Muscle layer of duodenum (tissue), 2 donors: ENCODE data around the gene PGAP3.

Experiments
- H3K27ac ChIP-seq: one replicate; pipeline ENCODE4 v1.7.0; 2013; ENCODE audit warnings: mild to moderate bottlenecking, low read length
- H3K27me3 ChIP-seq: one replicate; pipeline ENCODE4 v1.7.0; 2013; ENCODE audit warnings: low read depth, mild to moderate bottlenecking, control low read depth, low read length
- H3K36me3 ChIP-seq, 2 donors: one replicate each; pipeline ENCODE4 v1.7.0; 2013; ENCODE audit warnings: low read length in 2 of 2, control low read depth in 1 of 2, mild to moderate bottlenecking in 1 of 2; ENCODE audit not compliant: insufficient read depth in 2 of 2, control insufficient read depth in 1 of 2
- H3K4me1 ChIP-seq, 2 donors: one replicate each; pipeline ENCODE4 v1.7.0; 2013; ENCODE audit warnings: low read length in 2 of 2, mild to moderate bottlenecking in 2 of 2, control low read depth in 1 of 2, moderate library complexity in 1 of 2; ENCODE audit not compliant: insufficient read depth in 2 of 2, control insufficient read depth in 1 of 2
- H3K4me3 ChIP-seq, 2 donors: one replicate each; pipeline ENCODE4 v1.7.0; 2013; ENCODE audit warnings: low read length in 2 of 2, low read depth in 1 of 2, mild to moderate bottlenecking in 1 of 2
- H3K9me3 ChIP-seq, 2 donors: one replicate each; pipeline ENCODE4 v1.7.0; 2013; ENCODE audit warnings: low read length in 2 of 2, control low read depth in 1 of 2, mild to moderate bottlenecking in 1 of 2; ENCODE audit not compliant: control insufficient read depth in 1 of 2
- donor health status: healthy.

Gene PGAP3

GRCh38 chr17:39674702-39675389 is 13.0 kb downstream of the PGAP3 start:
- Histone ChIP-seq H3K27ac (peak overlapping the region; percentile 31), H3K36me3 (peaks cover 0 to 6% of the 10 kb centered on the region in 2 donors), H3K27me3 (peaks cover 16% of the 10 kb centered on the region), H3K9me3 (no peaks in the 10 kb centered on the region), H3K4me3 (no peak overlapping the region), H3K4me1 (peaks cover 11 to 14% of the 10 kb centered on the region in 2 donors)

GRCh38 chr17:39674179-39674578 is 13.7 kb downstream of the PGAP3 start:
- Histone ChIP-seq H3K36me3 (peaks cover 0 to 1% of the 10 kb centered on the region in 2 donors), H3K4me1 (peaks cover 9 to 11% of the 10 kb centered on the region in 2 donors), H3K27ac (no peak overlapping the region), H3K27me3 (peaks cover 23% of the 10 kb centered on the region), H3K4me3 (no peak overlapping the region), H3K9me3 (no peaks in the 10 kb centered on the region)

- no peaks in the 10 kb centered on the region for H3K36me3 ChIP-seq
- H3K4me1 ChIP-seq: peaks cover 8 to 13% of the 10 kb centered on the region in 2 donors
- H3K27me3 ChIP-seq: peaks cover 23% of the 10 kb centered on the region
- H3K9me3 ChIP-seq: no peaks in the 10 kb centered on the region
- H3K27ac ChIP-seq: no peak overlapping the region
- no peak overlapping the region for H3K4me3 ChIP-seq
These were observed 14.3 kb downstream of the PGAP3 start for GRCh38 chr17:39673335-39674081.

- Histone ChIP-seq H3K27ac (no peak overlapping the region), H3K36me3 (no peaks in the 10 kb centered on the region), H3K4me3 (no peak overlapping the region), H3K9me3 (no peaks in the 10 kb centered on the region), H3K4me1 (peaks cover 8 to 14% of the 10 kb centered on the region in 2 donors), H3K27me3 (peaks cover 23% of the 10 kb centered on the region)
These were observed 15.1 kb downstream of the PGAP3 start for GRCh38 chr17:39672522-39673334.

- no peak overlapping the region for H3K4me3 ChIP-seq
- peaks cover 30% of the 10 kb centered on the region for H3K27me3 ChIP-seq
- H3K4me1 ChIP-seq: peaks cover 3 to 19% of the 10 kb centered on the region in 2 donors
- no peaks in the 10 kb centered on the region for H3K36me3 ChIP-seq
- no peaks in the 10 kb centered on the region for H3K9me3 ChIP-seq
- no peak overlapping the region for H3K27ac ChIP-seq
These were observed 16.0 kb downstream of the PGAP3 start for GRCh38 chr17:39671651-39672521.

GRCh38 chr17:39670746-39671145 is 17.1 kb downstream of the PGAP3 start:
- Histone ChIP-seq H3K36me3 (no peaks in the 10 kb centered on the region), H3K4me1 (peaks cover under 1 to 17% of the 10 kb centered on the region in 2 donors), H3K9me3 (no peaks in the 10 kb centered on the region), H3K4me3 (no peak overlapping the region), H3K27ac (no peak overlapping the region), H3K27me3 (peaks cover 41% of the 10 kb centered on the region)

GRCh38 chr17:39669897-39670735 is 17.7 kb downstream of the PGAP3 start:
- H3K27ac ChIP-seq: no peak overlapping the region
- peaks cover 0 to 17% of the 10 kb centered on the region in 2 donors for H3K4me1 ChIP-seq
- H3K36me3 ChIP-seq: no peaks in the 10 kb centered on the region
- no peak overlapping the region for H3K4me3 ChIP-seq
- no peaks in the 10 kb centered on the region for H3K9me3 ChIP-seq
- peaks cover 41% of the 10 kb centered on the region for H3K27me3 ChIP-seq

- peaks cover 41% of the 10 kb centered on the region for H3K27me3 ChIP-seq
- H3K9me3 ChIP-seq: no peaks in the 10 kb centered on the region
- no peak within 1 kb of the TSS for H3K27ac ChIP-seq
- peak within 1 kb of the TSS in 1 of 2 donors; percentile 58 for H3K4me3 ChIP-seq
- H3K36me3 ChIP-seq: peaks cover 0 to under 1% of the 10 kb centered on the region in 2 donors
- H3K4me1 ChIP-seq: peaks cover 0 to 17% of the 10 kb centered on the region in 2 donors
These were observed 19.6 kb downstream of the PGAP3 start, which contains the start of gene PNMT for GRCh38 chr17:39667945-39668924. PNMT (plus strand) TSS chr17:39668453; CDS start chr17:39668476, 23 bp downstream.

- peaks cover 0 to 8% of the 10 kb centered on the region in 2 donors for H3K36me3 ChIP-seq
- H3K4me1 ChIP-seq: peaks cover 0 to 22% of the 10 kb centered on the region in 2 donors
- peaks cover 41% of the 10 kb centered on the region for H3K27me3 ChIP-seq
- H3K9me3 ChIP-seq: no peaks in the 10 kb centered on the region
- H3K4me3 ChIP-seq: no peak overlapping the region
- H3K27ac ChIP-seq: no peak overlapping the region
These were observed 20.5 kb downstream of the PGAP3 start for GRCh38 chr17:39667262-39667944.
